ENCODE measurements around the gene DPP3. TPM values are rescaled to one million over a fixed set of nuclear protein-coding genes. Genes with fewer than 3 reads are reported as not detected.

Gene DPP3
- total and polyA plus RNA-seq, 2 experiments from 2014 or later = 21.9 to 44.9 TPM

GRCh38 chr11:66510990-66511339, 30.7 kb downstream of the DPP3 start:
- peaks cover 13% of the 10 kb centered on the region for H3K4me1 ChIP-seq (ENCODE audit: low read depth)
- H3K27ac ChIP-seq = peak overlapping the region; percentile 83
- no peak for DNase-seq (ENCODE audit: low read depth in 1 of 2, low spot score in 1 of 2)
- H3K36me3 ChIP-seq = peaks cover 6% of the 10 kb centered on the region
- H3K9me3 ChIP-seq (ENCODE audit: low read depth) = no peaks in the 10 kb centered on the region
- no peaks in the 10 kb centered on the region for H3K27me3 ChIP-seq
- H3K4me3 ChIP-seq = peak overlapping the region; percentile 93
- TF ChIP-seq CTCF (IDR thresholded peaks at IDR 0.05; ENCODE audit: low read depth, low read length) = no peak

- H3K27me3 ChIP-seq = no peaks in the 10 kb centered on the region
- H3K4me3 ChIP-seq = no peak overlapping the region
- peak in 1 of 2 donors; percentile 82 for DNase-seq (ENCODE audit: low read depth in 1 of 2, low spot score in 1 of 2)
- peaks cover 20% of the 10 kb centered on the region for H3K36me3 ChIP-seq
- no peak for TF ChIP-seq CTCF (IDR thresholded peaks at IDR 0.05; ENCODE audit: low read depth, low read length)
- H3K9me3 ChIP-seq (ENCODE audit: low read depth) = no peaks in the 10 kb centered on the region
- H3K4me1 ChIP-seq (ENCODE audit: low read depth) = peaks cover 16% of the 10 kb centered on the region
- peak overlapping the region; percentile 85 for H3K27ac ChIP-seq
Measured at GRCh38 chr11:66523611-66524010, 43.4 kb downstream of the DPP3 start.

- Histone ChIP-seq H3K4me1 (ENCODE audit: low read depth) (peaks cover 16% of the 10 kb centered on the region), H3K27ac (peak overlapping the region; percentile 85), H3K36me3 (peaks cover 18% of the 10 kb centered on the region), H3K9me3 (ENCODE audit: low read depth) (no peaks in the 10 kb centered on the region), H3K4me3 (no peak overlapping the region), H3K27me3 (no peaks in the 10 kb centered on the region)
- DNase-seq (ENCODE audit: low read depth in 1 of 2, low spot score in 1 of 2) = no peak
- TF ChIP-seq CTCF (IDR thresholded peaks at IDR 0.05; ENCODE audit: low read depth, low read length) = no peak
Measured at GRCh38 chr11:66524304-66525040, 44.2 kb downstream of the DPP3 start.

- H3K36me3 ChIP-seq = peaks cover 3% of the 10 kb centered on the region
- H3K27ac ChIP-seq = no peak overlapping the region
- no peak overlapping the region for H3K4me3 ChIP-seq
- no peaks in the 10 kb centered on the region for H3K27me3 ChIP-seq
- H3K4me1 ChIP-seq (ENCODE audit: low read depth) = peaks cover 8% of the 10 kb centered on the region
- H3K9me3 ChIP-seq (ENCODE audit: low read depth) = no peaks in the 10 kb centered on the region
- DNase-seq (ENCODE audit: low read depth in 1 of 2, low spot score in 1 of 2) = no peak
- TF ChIP-seq CTCF (IDR thresholded peaks at IDR 0.05; ENCODE audit: low read depth, low read length) = no peak
Measured at GRCh38 chr11:66529069-66529468, 48.8 kb downstream of the DPP3 start.

- Histone ChIP-seq H3K4me3 (no peak overlapping the region), H3K27ac (no peak overlapping the region), H3K36me3 (peaks cover 3% of the 10 kb centered on the region), H3K9me3 (ENCODE audit: low read depth) (no peaks in the 10 kb centered on the region), H3K4me1 (ENCODE audit: low read depth) (peaks cover 2% of the 10 kb centered on the region), H3K27me3 (no peaks in the 10 kb centered on the region)
- no peak for TF ChIP-seq CTCF (IDR thresholded peaks at IDR 0.05; ENCODE audit: low read depth, low read length)
- no peak for DNase-seq (ENCODE audit: low read depth in 1 of 2, low spot score in 1 of 2)
Measured at GRCh38 chr11:66529655-66530054, 49.4 kb downstream of the DPP3 start.

All from cardiac muscle cell (in vitro differentiated cells and primary cell).